HG02798 (cell line): ENCODE measurements around the gene NSG1.
"Not testable (repeated sequence)": the region's sequence is repeated elsewhere in the genome, so short reads cannot be mapped to it uniquely, and the experiment has no call there.

Experiments
- ATAC-seq: cut with Tn5 transposase; IDR thresholded peaks from one replicate; pipeline ENCODE4 v1.9.1; 2021; ENCODE audit warnings: mild to moderate bottlenecking; ENCODE audit not compliant: unreplicated experiment, poor library complexity

NSG1 gene

GRCh38 chr4:4386736-4387392, at the start of gene NSG1:
NSG1 (plus strand) TSS chr4:4387102; CDS start chr4:4387630, 528 bp downstream.
- no peak for ATAC-seq

GRCh38 chr4:4338210-4339001, 48.5 kb upstream of the NSG1 start:
- ATAC-seq, result no peak

- no peak for ATAC-seq
Observed at GRCh38 chr4:4339504-4340085, 47.3 kb upstream of the NSG1 start.

- no peak for ATAC-seq
Observed at GRCh38 chr4:4341861-4342650, 44.8 kb upstream of the NSG1 start.

GRCh38 chr4:4343038-4343437, 43.9 kb upstream of the NSG1 start:
- ATAC-seq, result no peak

- peak; percentile 85 for ATAC-seq
Observed at GRCh38 chr4:4344915-4345527, 41.9 kb upstream of the NSG1 start.

- no peak for ATAC-seq
Observed at GRCh38 chr4:4347585-4347984, 39.3 kb upstream of the NSG1 start.

- ATAC-seq, result not testable (repeated sequence)
Observed at GRCh38 chr4:4348585-4348984, 38.3 kb upstream of the NSG1 start.

- ATAC-seq, result no peak
Observed at GRCh38 chr4:4349867-4350266, 37.0 kb upstream of the NSG1 start.

GRCh38 chr4:4350909-4351308, 36.0 kb upstream of the NSG1 start:
- ATAC-seq, result no peak

- ATAC-seq, result no peak
Observed at GRCh38 chr4:4355302-4355701, 31.6 kb upstream of the NSG1 start.

- no peak for ATAC-seq
Observed at GRCh38 chr4:4356106-4357041, 30.5 kb upstream of the NSG1 start.

- no peak for ATAC-seq
Observed at GRCh38 chr4:4358093-4358854, 28.6 kb upstream of the NSG1 start.

- no peak for ATAC-seq
Observed at GRCh38 chr4:4361883-4362282, 25.0 kb upstream of the NSG1 start.

- ATAC-seq, result no peak
Observed at GRCh38 chr4:4362991-4363697, 23.8 kb upstream of the NSG1 start.

GRCh38 chr4:4364061-4364460, 22.8 kb upstream of the NSG1 start:
- ATAC-seq, result no peak

GRCh38 chr4:4364486-4365208, 22.3 kb upstream of the NSG1 start:
- no peak for ATAC-seq
